GM12891 (cell line): ENCODE results near the gene PRKCE.

ENCODE experiments used
- POLR2A ChIP-seq: IDR thresholded peaks from 2 replicates; pipeline ENCODE4 v1.6.1; 2011; ENCODE audit warnings: low read depth, low read length, control low read depth
- POLR2AphosphoS5 ChIP-seq: IDR thresholded peaks from 2 replicates; pipeline ENCODE4 v1.6.1; 2011; ENCODE audit warnings: low read depth, low read length, control low read depth
- POU2F2 ChIP-seq: IDR thresholded peaks from 2 replicates; pipeline ENCODE4 v1.6.1; 2011; ENCODE audit warnings: low read depth, mild to moderate bottlenecking, control low read depth, low read length, moderate library complexity
- SPI1 ChIP-seq: IDR thresholded peaks from 2 replicates; pipeline ENCODE4 v1.6.1; 2011; ENCODE audit warnings: low read depth, low read length, control low read depth
- TAF1 ChIP-seq: IDR thresholded peaks from 2 replicates; pipeline ENCODE4 v1.6.1; 2011; ENCODE audit warnings: low read depth, low read length, control low read depth

DNA sequence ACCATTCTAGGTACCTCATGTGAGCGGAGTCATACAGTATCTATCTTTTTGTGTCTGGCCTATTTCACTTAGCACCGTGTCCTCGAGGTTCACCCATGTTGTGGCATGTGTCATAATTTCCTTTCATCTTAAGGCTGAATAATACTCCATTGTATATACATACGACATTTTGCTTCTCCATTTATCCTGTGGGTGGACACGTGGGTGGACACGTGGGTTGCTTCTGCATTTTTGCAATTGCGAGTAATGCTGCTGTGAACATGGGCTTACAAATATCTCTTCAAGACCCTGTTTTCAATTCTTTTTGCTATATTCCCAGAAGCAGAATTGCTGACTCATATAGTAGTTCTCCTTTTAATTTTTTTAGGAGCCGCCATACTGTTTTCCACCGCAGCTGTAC, 402.1 kb downstream of the PRKCE start:
- TF ChIP-seq POLR2AphosphoS5: no peak
- TF ChIP-seq POLR2A: no peak
- no peak for TF ChIP-seq TAF1
- no peak for TF ChIP-seq POU2F2
- no peak for TF ChIP-seq SPI1
